GM15510 (cell line): ENCODE data around the gene TFAP2D.

Experiments used
- POLR2A ChIP-seq: IDR thresholded peaks from 3 replicates; pipeline ENCODE4 v1.6.1; 2011; ENCODE audit warnings: borderline replicate concordance; ENCODE audit not compliant: insufficient read length; ENCODE audit errors: extremely low read depth

Gene TFAP2D

GRCh38 chr6:50785921-50786320, 72.6 kb downstream of the TFAP2D start:
- TF ChIP-seq POLR2A: no peak

GRCh38 chr6:50791900-50792508, 78.7 kb downstream of the TFAP2D start:
- no peak for TF ChIP-seq POLR2A

GRCh38 chr6:50792771-50793170, 79.4 kb downstream of the TFAP2D start:
- no peak for TF ChIP-seq POLR2A

GRCh38 chr6:50795574-50795973, 82.2 kb downstream of the TFAP2D start:
- TF ChIP-seq POLR2A: no peak

- no peak for TF ChIP-seq POLR2A
Measured at GRCh38 chr6:50804283-50804682, 91.0 kb downstream of the TFAP2D start.

- no peak for TF ChIP-seq POLR2A
Measured at GRCh38 chr6:50807035-50807434, 93.7 kb downstream of the TFAP2D start.

- no peak for TF ChIP-seq POLR2A
Measured at GRCh38 chr6:50815436-50816114, 102.2 kb downstream of the TFAP2D start.

GRCh38 chr6:50816115-50816675, 102.9 kb downstream of the TFAP2D start:
- TF ChIP-seq POLR2A: no peak

GRCh38 chr6:50816947-50817645, 103.8 kb downstream of the TFAP2D start:
- TF ChIP-seq POLR2A: no peak

- TF ChIP-seq POLR2A: no peak
Measured at GRCh38 chr6:50817646-50817950, 104.3 kb downstream of the TFAP2D start.

GRCh38 chr6:50818020-50818419, 104.7 kb downstream of the TFAP2D start:
- TF ChIP-seq POLR2A: no peak

- TF ChIP-seq POLR2A: no peak
Measured at GRCh38 chr6:50818673-50819072, 105.3 kb downstream of the TFAP2D start, which contains the start of gene TFAP2B. TSS of gene TFAP2B (plus strand) at chr6:50818871. CDS start at chr6:50818892, 21 bp downstream.

- no peak for TF ChIP-seq POLR2A
Measured at GRCh38 chr6:50819466-50819903, 106.2 kb downstream of the TFAP2D start.

GRCh38 chr6:50819904-50820868, 106.9 kb downstream of the TFAP2D start:
- TF ChIP-seq POLR2A: no peak

GRCh38 chr6:50820869-50821264, 107.5 kb downstream of the TFAP2D start:
- TF ChIP-seq POLR2A: no peak

- TF ChIP-seq POLR2A: no peak
Measured at GRCh38 chr6:50821441-50822077, 108.2 kb downstream of the TFAP2D start.
